ENCODE measurements around the gene NEXN. TPM values are rescaled to one million over a fixed set of nuclear protein-coding genes. Genes with fewer than 3 reads are reported as not detected.

NEXN gene
- total and polyA plus RNA-seq, 2 of the 13 experiments (the other 11 are each of a cell fraction or from before 2014, with no cell fraction given) = 0.07 to 0.97 TPM

DNA sequence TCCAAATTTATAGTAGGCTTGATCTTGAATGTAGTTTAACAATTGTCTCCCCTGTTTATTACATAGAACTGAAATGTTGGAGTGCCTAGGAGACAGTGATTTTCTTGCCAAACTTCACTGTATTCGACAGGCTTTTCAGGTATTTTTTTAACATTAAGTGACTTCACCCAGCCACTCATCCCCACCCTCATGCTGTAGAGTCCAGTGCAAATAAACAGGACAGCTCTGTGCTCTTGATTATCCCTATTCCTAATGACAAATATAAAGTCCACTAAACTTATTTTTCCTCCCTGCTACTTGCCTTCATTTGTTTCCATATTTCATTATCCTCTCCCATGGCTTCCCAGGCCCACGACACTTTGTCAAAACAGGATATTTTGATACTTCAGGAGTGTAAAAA, 29.2 kb upstream of the NEXN start:
- intact Hi-C loops (cut with micrococcal nuclease; ENCODE audit: unreplicated experiment) (no loop called here), in situ Hi-C loops (cut with HindIII; ENCODE audit: extremely low pct_ligation_motif_present, low pct_unique_long_range_greater_than_20kb) (no loop called here)
- no TSS peak for BruUV-seq (replicated peaks)
- Histone ChIP-seq H3K27ac (ENCODE audit: extremely low read length, insufficient read depth, low read length) (no peak overlapping the region), H3K4me3 (replicated peaks in 1 of 3; ENCODE audit: insufficient read depth in 1 of 3, low read depth in 2 of 3, low read length in 3 of 3) (no peak overlapping the region), H3K36me3 (replicated peaks in 1 of 2; ENCODE audit: control insufficient read depth in 1 of 2, insufficient read depth in 2 of 2, low read length in 2 of 2) (0 out of 5 replicates have a peak, but pooled peaks cover 0 to 7% of the 10 kb centered on the region in 2 experiments), H3K9me3 (ENCODE audit: low read length) (no peaks in the 10 kb centered on the region), H3K79me2 (ENCODE audit: insufficient read depth, low read length) (no peaks in the 10 kb centered on the region), H3K9ac (ENCODE audit: insufficient read depth, low read depth, low read length) (no peak overlapping the region), H3K4me2 (ENCODE audit: low read depth, low read length) (no peak overlapping the region), H3K4me1 (ENCODE audit: insufficient read depth, low read length) (no peaks in the 10 kb centered on the region), H3K27me3 (ENCODE audit: control insufficient read depth in 1 of 2, insufficient read depth in 2 of 2, low read length in 2 of 2) (no peaks in the 10 kb centered on the region), H2AFZ (ENCODE audit: low read length) (no peak overlapping the region), H4K20me1 (ENCODE audit: insufficient read depth, low read length) (no peaks in the 10 kb centered on the region)
- no peak for TF ChIP-seq ZNF720 (CRISPR knock-in tag; IDR thresholded peaks at IDR 0.05)
- TF ChIP-seq, protein P1, sequence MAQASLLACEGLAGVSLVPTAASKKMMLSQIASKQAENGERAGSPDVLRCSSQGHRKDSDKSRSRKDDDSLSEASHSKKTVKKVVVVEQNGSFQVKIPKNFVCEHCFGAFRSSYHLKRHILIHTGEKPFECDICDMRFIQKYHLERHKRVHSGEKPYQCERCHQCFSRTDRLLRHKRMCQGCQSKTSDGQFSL (CRISPR knock-in tag; IDR thresholded peaks at IDR 0.05) = no peak
- TF ChIP-seq, protein P2, sequence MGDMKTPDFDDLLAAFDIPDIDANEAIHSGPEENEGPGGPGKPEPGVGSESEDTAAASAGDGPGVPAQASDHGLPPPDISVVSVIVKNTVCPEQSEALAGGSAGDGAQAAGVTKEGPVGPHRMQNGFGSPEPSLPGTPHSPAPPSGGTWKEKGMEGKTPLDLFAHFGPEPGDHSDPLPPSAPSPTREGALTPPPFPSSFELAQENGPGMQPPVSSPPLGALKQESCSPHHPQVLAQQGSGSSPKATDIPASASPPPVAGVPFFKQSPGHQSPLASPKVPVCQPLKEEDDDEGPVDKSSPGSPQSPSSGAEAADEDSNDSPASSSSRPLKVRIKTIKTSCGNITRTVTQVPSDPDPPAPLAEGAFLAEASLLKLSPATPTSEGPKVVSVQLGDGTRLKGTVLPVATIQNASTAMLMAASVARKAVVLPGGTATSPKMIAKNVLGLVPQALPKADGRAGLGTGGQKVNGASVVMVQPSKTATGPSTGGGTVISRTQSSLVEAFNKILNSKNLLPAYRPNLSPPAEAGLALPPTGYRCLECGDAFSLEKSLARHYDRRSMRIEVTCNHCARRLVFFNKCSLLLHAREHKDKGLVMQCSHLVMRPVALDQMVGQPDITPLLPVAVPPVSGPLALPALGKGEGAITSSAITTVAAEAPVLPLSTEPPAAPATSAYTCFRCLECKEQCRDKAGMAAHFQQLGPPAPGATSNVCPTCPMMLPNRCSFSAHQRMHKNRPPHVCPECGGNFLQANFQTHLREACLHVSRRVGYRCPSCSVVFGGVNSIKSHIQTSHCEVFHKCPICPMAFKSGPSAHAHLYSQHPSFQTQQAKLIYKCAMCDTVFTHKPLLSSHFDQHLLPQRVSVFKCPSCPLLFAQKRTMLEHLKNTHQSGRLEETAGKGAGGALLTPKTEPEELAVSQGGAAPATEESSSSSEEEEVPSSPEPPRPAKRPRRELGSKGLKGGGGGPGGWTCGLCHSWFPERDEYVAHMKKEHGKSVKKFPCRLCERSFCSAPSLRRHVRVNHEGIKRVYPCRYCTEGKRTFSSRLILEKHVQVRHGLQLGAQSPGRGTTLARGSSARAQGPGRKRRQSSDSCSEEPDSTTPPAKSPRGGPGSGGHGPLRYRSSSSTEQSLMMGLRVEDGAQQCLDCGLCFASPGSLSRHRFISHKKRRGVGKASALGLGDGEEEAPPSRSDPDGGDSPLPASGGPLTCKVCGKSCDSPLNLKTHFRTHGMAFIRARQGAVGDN (CRISPR knock-in tag; IDR thresholded peaks at IDR 0.05) = no peak
- TF ChIP-seq CBX5 (CRISPR knock-in tag; IDR thresholded peaks at IDR 0.05; ENCODE audit: borderline replicate concordance) = no peak
- 96% methylated on average over 2 of the region's 2 CpGs for WGBS (ENCODE audit: low lambda C conversion rate)
- DNase-seq (ENCODE audit: low spot score) (no peak), ATAC-seq (no peak), FAIRE-seq (no peak)
- CTCF ChIA-PET (ENCODE audit: low intra/inter-chr PET ratio, low total read pairs) = no interaction called here
- POLR2A ChIA-PET = no interaction called here

Measured in HepG2 (cell line).